ENCODE results near the gene ZNF574.

DNA sequence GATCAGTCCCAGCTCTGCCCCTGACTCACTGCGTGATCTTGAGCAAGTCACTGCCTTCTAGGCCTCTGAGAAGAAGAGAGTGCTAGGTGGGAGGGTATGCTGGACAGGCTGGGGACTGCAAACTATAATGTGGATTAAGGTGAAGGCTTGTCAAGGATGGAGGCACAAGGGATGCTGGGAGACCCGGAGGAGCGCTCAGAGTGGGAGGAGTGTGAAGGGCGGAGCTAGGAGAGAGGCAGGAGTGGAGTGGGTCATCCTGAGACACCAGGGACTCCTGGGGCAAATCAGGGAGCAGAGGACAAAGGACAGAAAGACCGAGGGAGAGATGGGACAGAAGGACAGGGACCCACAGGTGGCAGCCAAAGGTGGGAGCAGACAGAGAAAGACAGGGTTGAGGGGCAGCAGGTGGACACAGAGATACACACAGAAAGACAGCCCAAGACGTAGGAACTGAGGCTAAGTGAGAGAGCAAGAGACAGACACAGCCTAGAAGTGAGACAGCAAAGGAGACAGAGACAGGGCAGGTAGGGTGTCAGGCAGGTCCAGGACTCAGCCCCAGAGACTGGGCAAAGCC lies 8.6 kb upstream of the ZNF574 start:
- TF ChIP-seq EP300 (IDR thresholded peaks at IDR 0.05; ENCODE audit: borderline replicate concordance) (no peak), CEBPB (IDR thresholded peaks at IDR 0.05) (no peak), EGR1 (IDR thresholded peaks at IDR 0.05) (no peak)
